Esophagus squamous epithelium (tissue), 5 donors: ENCODE measurements around the gene HDAC11. TPM values are rescaled to one million over a fixed set of nuclear protein-coding genes. Genes with fewer than 3 reads are reported as not detected.

Experiments
- DNase-seq: peaks from one replicate; lab custom pipeline; 2025; lab: John Stamatoyannopoulos, UW
- H3K27ac ChIP-seq, 4 donors: fragments of 200-600 bp; sonication (generic); one replicate each; pipeline ENCODE4 v1.5.1; 2016 to 2019; ENCODE audit warnings: mild to moderate bottlenecking in 1 of 4
- H3K27me3 ChIP-seq, 4 donors: fragments of 200-600 bp; sonication (generic); 1 replicate in 3 of 4; 2 replicates in 1 of 4; pipeline versions ENCODE4 v1.5.1 to v1.6.0; 2017 to 2021; ENCODE audit warnings: antibody characterized with exemption in 1 of 4
- H3K36me3 ChIP-seq, 3 donors: fragments of 200-600 bp; sonication (generic); one replicate each; pipeline ENCODE4 v1.5.1; 2016 to 2019
- H3K4me1 ChIP-seq, 3 donors: fragments of 200-600 bp; sonication (generic); one replicate each; pipeline ENCODE4 v1.5.1; 2017 to 2019
- H3K4me3 ChIP-seq, 4 donors: fragments of 200-600 bp; sonication (generic); 1 replicate in 3 of 4; 2 replicates in 1 of 4; pipeline ENCODE4 v1.5.1; 2016 to 2019; ENCODE audit warnings: mild to moderate bottlenecking in 2 of 4, moderate library complexity in 1 of 4
- H3K9me3 ChIP-seq, 3 donors: fragments of 200-600 bp; sonication (generic); one replicate each; pipeline ENCODE4 v1.5.1; 2016 to 2019
- CTCF ChIP-seq, 6 experiments: fragments of 450-650 bp in 4 of 6; fragments of 200-600 bp in 2 of 6; sonication (generic) in 2 of 6; IDR thresholded peaks; one replicate each; pipeline ENCODE4 v1.5.1; 2016 to 2019; ENCODE audit warnings: antibody characterized with exemption in 6 of 6, mild to moderate bottlenecking in 4 of 6, moderate library complexity in 4 of 6
- POLR2A ChIP-seq, 4 donors: fragments of 450-650 bp; IDR thresholded peaks; one replicate each; pipeline ENCODE4 v1.6.1; 2017; ENCODE audit warnings: antibody characterized with exemption in 4 of 4, mild to moderate bottlenecking in 4 of 4, moderate library complexity in 3 of 4
- WGBS, 2 donors: methylation state at CpG; one replicate each; pipeline ENCODE4 v1.1.5; 2018; 5-methylcytosine and 5-hydroxymethylcytosine counted together
- intact Hi-C: fragments of 100-400 bp; cut with DNase I; formaldehyde crosslinking; loops from one replicate; pipeline ENCODE4 v1.15.0; 2022
- total RNA-seq, 4 donors: library from RNA; depleted of rRNA; stranded (reverse); fragments of >200 nt; gene quantifications; one replicate each; pipeline ENCODE4 v1.1.0, GENCODE V29; 2016
- donor health status: DM: yes; HTN: yes; CAD: no.

HDAC11 gene
- total RNA-seq, 4 donors from 2014 or later, result 8.1 to 25.4 (median 12.3) TPM

DNA sequence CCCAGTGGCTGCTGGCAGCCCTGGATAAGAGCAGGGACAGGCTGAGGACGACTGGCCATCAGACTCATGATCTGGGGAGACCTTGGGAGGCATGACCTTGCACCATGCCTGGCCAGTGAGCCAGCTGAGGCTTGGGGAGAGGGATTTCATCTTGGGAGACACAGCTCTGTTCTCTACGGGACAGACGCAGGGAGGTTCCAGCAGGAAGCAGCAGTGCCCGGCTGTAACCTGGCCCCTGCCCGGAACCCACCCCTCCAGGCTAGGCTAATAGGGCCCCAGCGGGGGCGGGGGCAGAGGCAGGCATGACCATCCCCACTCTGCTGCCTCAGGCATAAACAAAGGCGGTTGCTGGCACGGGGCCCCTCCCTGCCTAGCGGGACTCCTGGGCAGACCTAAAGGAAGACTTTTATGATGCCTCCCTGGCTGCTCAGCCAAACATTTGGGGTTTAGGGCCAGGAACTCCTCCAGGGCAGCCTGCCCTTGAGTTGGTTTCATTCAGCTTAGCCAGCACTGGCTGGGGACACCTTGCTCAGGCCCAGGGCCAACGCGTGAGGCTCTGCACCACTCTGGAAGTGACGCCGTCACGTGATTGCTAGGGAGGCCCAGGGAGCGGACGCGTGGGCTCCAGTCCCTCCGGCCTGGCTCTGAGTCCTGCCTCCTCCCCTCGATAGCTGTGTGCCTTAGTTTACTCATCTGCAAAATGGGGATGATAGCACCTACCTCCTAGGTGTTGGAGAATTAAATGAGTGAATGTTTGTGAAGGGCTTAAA, 27.6 kb downstream of the HDAC11 start:
- H3K27me3 ChIP-seq, result no peaks in the 10 kb centered on the region
- H3K27ac ChIP-seq, result peak overlapping the region in 3 of 4 donors; percentile 3 to 28 (median 5)
- intact Hi-C loops, result no loop called here
- H3K4me1 ChIP-seq, result peaks cover 0 to 15% (median 10%) of the 10 kb centered on the region in 3 donors
- WGBS, 2 donors, result 0% methylated on average over 1 of the region's 20 CpGs; no CpG with 5 or more reads in 1 of the 2 donors
- TF ChIP-seq POLR2A (IDR thresholded peaks at IDR 0.05) (no peak), CTCF (IDR thresholded peaks at IDR 0.05) (no peak)
- peaks cover 0 to 34% (median 0%) of the 10 kb centered on the region in 3 donors for H3K36me3 ChIP-seq
- DNase-seq, result no peak
- H3K4me3 ChIP-seq, result no peak overlapping the region
- no peaks in the 10 kb centered on the region for H3K9me3 ChIP-seq

DNA sequence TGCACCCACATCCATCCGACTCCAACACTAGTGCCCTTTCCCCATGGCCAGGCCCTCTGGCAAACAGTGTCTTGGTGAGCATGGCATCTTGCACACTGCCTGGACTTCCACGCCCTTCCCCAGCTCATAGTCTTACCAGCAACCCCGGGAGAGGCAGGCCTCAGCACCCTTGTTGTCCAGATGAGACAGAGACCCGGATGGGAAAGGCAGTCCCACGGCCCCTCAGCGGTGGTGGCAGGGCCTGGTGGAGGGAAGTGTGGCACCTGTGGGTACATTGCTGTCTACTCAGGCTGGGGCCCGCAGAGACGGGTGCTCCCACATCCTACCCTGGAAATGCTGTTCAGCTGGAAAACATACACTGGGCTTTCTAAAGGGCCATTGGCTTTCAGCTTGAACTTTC, 28.4 kb downstream of the HDAC11 start:
- intact Hi-C loops, result no loop called here
- Histone ChIP-seq H3K27me3 (peaks cover 0 to 6% (median 0%) of the 10 kb centered on the region in 4 donors), H3K36me3 (peaks cover 0 to 27% (median 0%) of the 10 kb centered on the region in 3 donors), H3K4me1 (peaks cover 0 to 17% (median 10%) of the 10 kb centered on the region in 3 donors), H3K27ac (no peak overlapping the region), H3K4me3 (no peak overlapping the region), H3K9me3 (no peaks in the 10 kb centered on the region)
- no peak for DNase-seq
- WGBS, 2 donors, result 79 to 100% methylated on average over 2 of the region's 8 CpGs
- no peak for TF ChIP-seq POLR2A (IDR thresholded peaks at IDR 0.05)
- no peak for TF ChIP-seq CTCF (IDR thresholded peaks at IDR 0.05)

- WGBS, 2 donors, result 85 to 92% methylated on average over 4 to 5 of the region's 15 CpGs
- intact Hi-C loops, result no loop called here
- no peak overlapping the region for H3K27ac ChIP-seq
- H3K4me3 ChIP-seq, result no peak overlapping the region
- H3K4me1 ChIP-seq, result peaks cover 0 to 24% (median 12%) of the 10 kb centered on the region in 3 donors
- no peak for TF ChIP-seq POLR2A (IDR thresholded peaks at IDR 0.05)
- no peak for TF ChIP-seq CTCF (IDR thresholded peaks at IDR 0.05)
- no peaks in the 10 kb centered on the region for H3K9me3 ChIP-seq
- no peak for DNase-seq
- peaks cover 0 to 19% (median 0%) of the 10 kb centered on the region in 3 donors for H3K36me3 ChIP-seq
- H3K27me3 ChIP-seq, result peaks cover 0 to 8% (median 0%) of the 10 kb centered on the region in 4 donors
These were observed 29.1 kb downstream of the HDAC11 start for GRCh38 chr3:13509059-13509815.

GRCh38 chr3:13509816-13510192, 29.7 kb downstream of the HDAC11 start:
- peaks cover 0 to 26% (median 16%) of the 10 kb centered on the region in 3 donors for H3K4me1 ChIP-seq
- no peak overlapping the region for H3K4me3 ChIP-seq
- no peak for DNase-seq
- H3K27me3 ChIP-seq, result peaks cover 0 to 8% (median 0%) of the 10 kb centered on the region in 4 donors
- WGBS, 2 donors, result 80% methylated on average over 1 of the region's 8 CpGs
- intact Hi-C loops, result no loop called here
- no peaks in the 10 kb centered on the region for H3K9me3 ChIP-seq
- peaks cover 0 to 14% (median 0%) of the 10 kb centered on the region in 3 donors for H3K36me3 ChIP-seq
- no peak for TF ChIP-seq CTCF (IDR thresholded peaks at IDR 0.05)
- TF ChIP-seq POLR2A (IDR thresholded peaks at IDR 0.05), result no peak
- H3K27ac ChIP-seq, result no peak overlapping the region

GRCh38 chr3:13512451-13512850, 32.3 kb downstream of the HDAC11 start:
- intact Hi-C loops, result no loop called here
- Histone ChIP-seq H3K4me3 (no peak overlapping the region), H3K4me1 (peaks cover 0 to 37% (median 20%) of the 10 kb centered on the region in 3 donors), H3K36me3 (no peaks in the 10 kb centered on the region), H3K9me3 (no peaks in the 10 kb centered on the region), H3K27ac (no peak overlapping the region), H3K27me3 (peaks cover 0 to 8% (median 0%) of the 10 kb centered on the region in 4 donors)
- no peak for DNase-seq
- 93 to 95% methylated on average over 3 to 4 of the region's 7 CpGs for WGBS, 2 donors
- no peak for TF ChIP-seq CTCF (IDR thresholded peaks at IDR 0.05)
- no peak for TF ChIP-seq POLR2A (IDR thresholded peaks at IDR 0.05)
